ENCODE measurements around the gene FGF12.

Gene FGF12

GRCh38 chr3:192237992-192238608, 489.2 kb downstream of the FGF12 start:
- Histone ChIP-seq H3K4me3 (ENCODE audit: low read depth in 1 of 2, low read length in 2 of 2) (no peak overlapping the region), H3K4me1 (ENCODE audit: control insufficient read depth in 1 of 2, insufficient read depth in 2 of 2, low read length in 2 of 2) (no peaks in the 10 kb centered on the region), H3K36me3 (ENCODE audit: control insufficient read depth in 1 of 2, insufficient read depth in 2 of 2, low read length in 2 of 2) (no peaks in the 10 kb centered on the region), H3K27ac (ENCODE audit: low read depth, low read length) (no peak overlapping the region), H3K9ac (ENCODE audit: low read depth in 1 of 2, low read length in 2 of 2) (no peak overlapping the region), H3K27me3 (ENCODE audit: control insufficient read depth in 1 of 2, insufficient read depth in 2 of 2, low read length in 2 of 2) (no peaks in the 10 kb centered on the region), H3K9me3 (ENCODE audit: control insufficient read depth in 1 of 2, low read length in 2 of 2) (no peaks in the 10 kb centered on the region)

DNA sequence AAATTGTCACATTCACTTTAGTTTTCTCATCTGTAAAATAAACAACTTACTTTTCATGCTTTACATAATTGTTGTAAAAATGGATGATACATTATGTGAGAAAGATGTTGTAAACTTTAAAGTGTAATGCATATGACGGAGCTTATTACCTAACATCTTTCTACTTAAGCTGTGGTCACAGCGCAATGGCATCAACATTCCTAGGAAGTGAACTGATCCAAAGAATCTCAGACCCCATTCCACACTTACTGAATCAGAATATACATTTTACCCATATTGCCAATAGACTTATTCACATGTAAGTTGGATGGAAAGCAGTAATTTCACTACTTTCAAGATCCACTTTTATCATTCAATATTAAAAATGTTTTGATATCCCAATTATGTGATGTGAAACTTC, 497.5 kb downstream of the FGF12 start:
- Histone ChIP-seq H3K9ac (ENCODE audit: low read depth in 1 of 2, low read length in 2 of 2) (no peak overlapping the region), H3K9me3 (ENCODE audit: control insufficient read depth in 1 of 2, low read length in 2 of 2) (no peaks in the 10 kb centered on the region), H3K36me3 (ENCODE audit: control insufficient read depth in 1 of 2, insufficient read depth in 2 of 2, low read length in 2 of 2) (no peaks in the 10 kb centered on the region), H3K27ac (ENCODE audit: low read depth, low read length) (no peak overlapping the region), H3K27me3 (ENCODE audit: control insufficient read depth in 1 of 2, insufficient read depth in 2 of 2, low read length in 2 of 2) (no peaks in the 10 kb centered on the region), H3K4me1 (ENCODE audit: control insufficient read depth in 1 of 2, insufficient read depth in 2 of 2, low read length in 2 of 2) (no peaks in the 10 kb centered on the region), H3K4me3 (ENCODE audit: low read depth in 1 of 2, low read length in 2 of 2) (no peak overlapping the region)

DNA sequence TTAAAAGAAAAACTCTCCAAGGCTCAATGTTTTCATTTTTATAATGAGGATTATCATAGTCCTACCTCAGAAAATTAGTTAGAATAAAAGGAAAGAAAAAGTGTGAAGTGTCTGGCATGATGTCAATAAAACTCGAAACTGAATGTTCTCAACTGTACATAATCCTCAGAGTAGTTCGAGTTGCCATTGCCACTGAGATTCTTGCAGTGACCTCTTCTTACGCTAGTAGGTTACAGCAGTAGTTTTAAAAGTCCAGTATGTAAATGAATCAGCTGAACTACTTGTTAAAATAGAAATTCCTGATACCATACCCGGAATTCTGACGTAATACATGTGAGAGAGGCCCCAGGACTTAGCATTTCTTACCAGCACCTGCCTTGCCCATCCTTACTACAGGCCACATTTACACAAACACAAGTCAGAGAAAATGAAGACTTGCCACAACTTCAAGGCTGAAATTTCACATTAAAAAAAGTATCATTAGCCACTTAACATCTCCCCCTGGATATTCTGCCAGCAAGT, 502.6 kb downstream of the FGF12 start:
- Histone ChIP-seq H3K27me3 (ENCODE audit: control insufficient read depth in 1 of 2, insufficient read depth in 2 of 2, low read length in 2 of 2) (no peaks in the 10 kb centered on the region), H3K27ac (ENCODE audit: low read depth, low read length) (no peak overlapping the region), H3K9ac (ENCODE audit: low read depth in 1 of 2, low read length in 2 of 2) (no peak overlapping the region), H3K4me1 (ENCODE audit: control insufficient read depth in 1 of 2, insufficient read depth in 2 of 2, low read length in 2 of 2) (no peaks in the 10 kb centered on the region), H3K4me3 (ENCODE audit: low read depth in 1 of 2, low read length in 2 of 2) (no peak overlapping the region), H3K36me3 (ENCODE audit: control insufficient read depth in 1 of 2, insufficient read depth in 2 of 2, low read length in 2 of 2) (no peaks in the 10 kb centered on the region), H3K9me3 (ENCODE audit: control insufficient read depth in 1 of 2, low read length in 2 of 2) (no peaks in the 10 kb centered on the region)

DNA sequence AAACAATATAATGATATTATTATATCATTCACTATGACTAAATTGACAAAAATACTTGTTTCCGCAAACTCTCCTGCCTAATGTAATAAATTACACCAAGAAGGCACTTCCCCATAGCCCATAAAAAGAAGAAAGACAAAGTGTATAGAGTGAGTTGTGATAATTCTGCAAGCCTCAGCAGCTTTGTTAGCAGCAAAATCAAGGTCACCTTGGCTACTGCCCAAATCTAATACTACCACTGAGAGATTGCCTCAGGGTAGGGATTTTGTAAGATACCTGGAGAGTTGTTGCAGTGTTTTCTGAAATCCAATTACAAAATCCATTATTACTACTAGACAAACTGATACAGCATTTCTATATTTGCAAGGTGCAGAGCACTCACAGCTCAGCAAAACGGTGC, 503.5 kb downstream of the FGF12 start:
- H3K9me3 ChIP-seq (ENCODE audit: control insufficient read depth in 1 of 2, low read length in 2 of 2), result no peaks in the 10 kb centered on the region
- H3K4me1 ChIP-seq (ENCODE audit: control insufficient read depth in 1 of 2, insufficient read depth in 2 of 2, low read length in 2 of 2), result no peaks in the 10 kb centered on the region
- no peaks in the 10 kb centered on the region for H3K27me3 ChIP-seq (ENCODE audit: control insufficient read depth in 1 of 2, insufficient read depth in 2 of 2, low read length in 2 of 2)
- H3K9ac ChIP-seq (ENCODE audit: low read depth in 1 of 2, low read length in 2 of 2), result no peak overlapping the region
- H3K4me3 ChIP-seq (ENCODE audit: low read depth in 1 of 2, low read length in 2 of 2), result no peak overlapping the region
- H3K27ac ChIP-seq (ENCODE audit: low read depth, low read length), result no peak overlapping the region
- H3K36me3 ChIP-seq (ENCODE audit: control insufficient read depth in 1 of 2, insufficient read depth in 2 of 2, low read length in 2 of 2), result no peaks in the 10 kb centered on the region

DNA sequence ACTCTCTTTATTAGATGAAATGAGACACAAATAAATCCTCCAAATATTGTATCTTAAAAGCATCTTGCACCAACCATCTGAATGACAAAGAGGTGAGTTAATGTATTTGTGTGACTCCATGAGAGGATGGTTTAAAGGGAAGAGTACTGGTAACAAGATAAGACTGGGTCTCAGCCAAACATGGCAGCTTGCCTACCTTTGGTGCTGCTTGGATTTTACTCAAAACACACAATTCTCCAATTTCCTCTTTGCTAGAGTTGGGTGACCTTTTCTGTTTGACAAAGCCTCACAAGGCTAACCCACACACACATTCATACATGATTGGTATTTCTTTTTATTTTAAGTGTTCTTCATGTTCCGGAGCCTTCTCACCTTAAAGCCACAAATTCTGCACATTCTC, 506.4 kb downstream of the FGF12 start:
- Histone ChIP-seq H3K9me3 (ENCODE audit: control insufficient read depth in 1 of 2, low read length in 2 of 2) (no peaks in the 10 kb centered on the region), H3K36me3 (ENCODE audit: control insufficient read depth in 1 of 2, insufficient read depth in 2 of 2, low read length in 2 of 2) (no peaks in the 10 kb centered on the region)

DNA sequence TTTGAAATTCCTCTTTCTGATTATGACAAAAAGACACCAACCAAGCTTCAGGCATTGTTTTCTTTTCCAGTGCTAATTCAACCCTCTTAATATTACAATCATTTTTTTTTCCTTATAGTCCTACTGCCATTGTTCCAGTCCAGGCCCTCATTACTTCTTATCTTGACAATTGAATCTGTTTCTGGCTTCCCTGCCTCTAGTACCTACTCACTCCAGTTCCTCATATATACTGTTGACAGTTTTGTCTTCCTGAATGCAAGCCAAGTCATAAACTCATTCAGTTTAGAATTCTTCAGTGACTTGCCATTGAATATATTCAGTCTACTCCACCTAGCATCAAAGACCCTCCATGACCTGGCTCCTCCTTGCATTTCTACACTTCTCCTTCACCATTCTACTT, 507.4 kb downstream of the FGF12 start:
- Histone ChIP-seq H3K4me3 (ENCODE audit: low read depth in 1 of 2, low read length in 2 of 2) (no peak overlapping the region), H3K9ac (ENCODE audit: low read depth in 1 of 2, low read length in 2 of 2) (no peak overlapping the region), H3K4me1 (ENCODE audit: control insufficient read depth in 1 of 2, insufficient read depth in 2 of 2, low read length in 2 of 2) (no peaks in the 10 kb centered on the region), H3K36me3 (ENCODE audit: control insufficient read depth in 1 of 2, insufficient read depth in 2 of 2, low read length in 2 of 2) (no peaks in the 10 kb centered on the region), H3K9me3 (ENCODE audit: control insufficient read depth in 1 of 2, low read length in 2 of 2) (no peaks in the 10 kb centered on the region), H3K27ac (ENCODE audit: low read depth, low read length) (no peak overlapping the region), H3K27me3 (ENCODE audit: control insufficient read depth in 1 of 2, insufficient read depth in 2 of 2, low read length in 2 of 2) (no peaks in the 10 kb centered on the region)

More for the DNA sequence above, 506.4 kb downstream of the FGF12 start:
- no peaks in the 10 kb centered on the region for H3K4me1 ChIP-seq (ENCODE audit: control insufficient read depth in 1 of 2, insufficient read depth in 2 of 2, low read length in 2 of 2)
- H3K9ac ChIP-seq (ENCODE audit: low read depth in 1 of 2, low read length in 2 of 2), result no peak overlapping the region
- H3K4me3 ChIP-seq (ENCODE audit: low read depth in 1 of 2, low read length in 2 of 2), result no peak overlapping the region
- H3K27ac ChIP-seq (ENCODE audit: low read depth, low read length), result no peak overlapping the region
- H3K27me3 ChIP-seq (ENCODE audit: control insufficient read depth in 1 of 2, insufficient read depth in 2 of 2, low read length in 2 of 2), result no peaks in the 10 kb centered on the region

DNA sequence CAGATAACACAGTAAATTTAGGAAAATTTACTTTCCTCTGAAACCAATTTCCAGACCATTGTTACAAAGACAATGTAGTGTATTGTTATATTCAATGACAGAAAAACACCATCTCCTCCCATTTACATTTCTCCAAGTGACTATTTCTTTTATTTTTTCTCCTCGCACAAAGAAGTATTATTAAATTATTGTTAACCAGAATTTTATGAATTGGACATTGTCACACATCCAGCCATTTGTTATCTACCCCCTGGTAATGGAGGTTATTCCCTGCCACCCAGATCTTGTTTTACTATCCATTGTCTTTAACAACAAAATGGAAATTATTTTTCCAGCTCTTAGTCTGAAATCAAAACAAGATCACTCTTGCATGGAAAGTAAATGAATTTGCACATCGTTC, 511.3 kb downstream of the FGF12 start:
- Histone ChIP-seq H3K9ac (ENCODE audit: low read depth in 1 of 2, low read length in 2 of 2) (no peak overlapping the region), H3K9me3 (ENCODE audit: control insufficient read depth in 1 of 2, low read length in 2 of 2) (no peaks in the 10 kb centered on the region), H3K27ac (ENCODE audit: low read depth, low read length) (no peak overlapping the region)

GRCh38 chr3:192212979-192213378, 514.4 kb downstream of the FGF12 start:
- H3K36me3 ChIP-seq (ENCODE audit: control insufficient read depth in 1 of 2, insufficient read depth in 2 of 2, low read length in 2 of 2), result no peaks in the 10 kb centered on the region
- no peaks in the 10 kb centered on the region for H3K27me3 ChIP-seq (ENCODE audit: control insufficient read depth in 1 of 2, insufficient read depth in 2 of 2, low read length in 2 of 2)
- H3K9ac ChIP-seq (ENCODE audit: low read depth in 1 of 2, low read length in 2 of 2), result no peak overlapping the region
- no peaks in the 10 kb centered on the region for H3K4me1 ChIP-seq (ENCODE audit: control insufficient read depth in 1 of 2, insufficient read depth in 2 of 2, low read length in 2 of 2)
- H3K9me3 ChIP-seq (ENCODE audit: control insufficient read depth in 1 of 2, low read length in 2 of 2), result no peaks in the 10 kb centered on the region
- H3K4me3 ChIP-seq (ENCODE audit: low read depth in 1 of 2, low read length in 2 of 2), result no peak overlapping the region
- H3K27ac ChIP-seq (ENCODE audit: low read depth, low read length), result no peak overlapping the region

More for the DNA sequence above, 511.3 kb downstream of the FGF12 start:
- Histone ChIP-seq H3K36me3 (ENCODE audit: control insufficient read depth in 1 of 2, insufficient read depth in 2 of 2, low read length in 2 of 2) (no peaks in the 10 kb centered on the region), H3K4me3 (ENCODE audit: low read depth in 1 of 2, low read length in 2 of 2) (no peak overlapping the region), H3K27me3 (ENCODE audit: control insufficient read depth in 1 of 2, insufficient read depth in 2 of 2, low read length in 2 of 2) (no peaks in the 10 kb centered on the region), H3K4me1 (ENCODE audit: control insufficient read depth in 1 of 2, insufficient read depth in 2 of 2, low read length in 2 of 2) (no peaks in the 10 kb centered on the region)

GRCh38 chr3:192212335-192212734, 515.0 kb downstream of the FGF12 start:
- H3K9ac ChIP-seq (ENCODE audit: low read depth in 1 of 2, low read length in 2 of 2), result no peak overlapping the region
- no peak overlapping the region for H3K4me3 ChIP-seq (ENCODE audit: low read depth in 1 of 2, low read length in 2 of 2)
- H3K36me3 ChIP-seq (ENCODE audit: control insufficient read depth in 1 of 2, insufficient read depth in 2 of 2, low read length in 2 of 2), result no peaks in the 10 kb centered on the region
- no peaks in the 10 kb centered on the region for H3K27me3 ChIP-seq (ENCODE audit: control insufficient read depth in 1 of 2, insufficient read depth in 2 of 2, low read length in 2 of 2)
- no peak overlapping the region for H3K27ac ChIP-seq (ENCODE audit: low read depth, low read length)
- H3K4me1 ChIP-seq (ENCODE audit: control insufficient read depth in 1 of 2, insufficient read depth in 2 of 2, low read length in 2 of 2), result no peaks in the 10 kb centered on the region
- H3K9me3 ChIP-seq (ENCODE audit: control insufficient read depth in 1 of 2, low read length in 2 of 2), result no peaks in the 10 kb centered on the region

DNA sequence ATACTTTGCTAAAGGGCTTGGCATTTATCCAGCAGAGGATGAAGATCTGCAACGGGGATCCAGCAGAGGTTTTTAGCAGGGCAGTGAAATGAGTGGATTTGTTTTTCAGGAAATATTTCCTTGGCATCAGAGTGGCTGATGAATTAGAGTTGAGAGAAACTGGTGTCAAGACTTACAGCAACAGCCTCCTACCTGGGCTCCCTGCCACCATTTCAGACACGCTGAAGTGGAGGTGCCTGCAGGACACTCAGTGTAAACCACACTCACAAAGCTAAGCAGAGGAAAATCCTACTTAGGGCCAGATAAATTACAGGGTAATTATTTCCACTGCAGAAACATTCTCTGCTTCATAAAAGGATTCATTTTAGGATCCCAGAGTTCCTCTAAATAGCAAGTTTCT, 519.7 kb downstream of the FGF12 start:
- no peaks in the 10 kb centered on the region for H3K4me1 ChIP-seq (ENCODE audit: control insufficient read depth in 1 of 2, insufficient read depth in 2 of 2, low read length in 2 of 2)
- no peak overlapping the region for H3K9ac ChIP-seq (ENCODE audit: low read depth in 1 of 2, low read length in 2 of 2)
- H3K9me3 ChIP-seq (ENCODE audit: control insufficient read depth in 1 of 2, low read length in 2 of 2), result no peaks in the 10 kb centered on the region
- H3K4me3 ChIP-seq (ENCODE audit: low read depth in 1 of 2, low read length in 2 of 2), result no peak overlapping the region
- no peak overlapping the region for H3K27ac ChIP-seq (ENCODE audit: low read depth, low read length)
- H3K27me3 ChIP-seq (ENCODE audit: control insufficient read depth in 1 of 2, insufficient read depth in 2 of 2, low read length in 2 of 2), result no peaks in the 10 kb centered on the region
- H3K36me3 ChIP-seq (ENCODE audit: control insufficient read depth in 1 of 2, insufficient read depth in 2 of 2, low read length in 2 of 2), result no peaks in the 10 kb centered on the region

GRCh38 chr3:192207239-192207638, 520.1 kb downstream of the FGF12 start:
- no peak overlapping the region for H3K27ac ChIP-seq (ENCODE audit: low read depth, low read length)
- H3K9me3 ChIP-seq (ENCODE audit: control insufficient read depth in 1 of 2, low read length in 2 of 2), result no peaks in the 10 kb centered on the region
- H3K9ac ChIP-seq (ENCODE audit: low read depth in 1 of 2, low read length in 2 of 2), result no peak overlapping the region
- H3K36me3 ChIP-seq (ENCODE audit: control insufficient read depth in 1 of 2, insufficient read depth in 2 of 2, low read length in 2 of 2), result no peaks in the 10 kb centered on the region
- no peaks in the 10 kb centered on the region for H3K27me3 ChIP-seq (ENCODE audit: control insufficient read depth in 1 of 2, insufficient read depth in 2 of 2, low read length in 2 of 2)
- H3K4me3 ChIP-seq (ENCODE audit: low read depth in 1 of 2, low read length in 2 of 2), result no peak overlapping the region
- no peaks in the 10 kb centered on the region for H3K4me1 ChIP-seq (ENCODE audit: control insufficient read depth in 1 of 2, insufficient read depth in 2 of 2, low read length in 2 of 2)
